Measurements from ENCODE around the gene VDAC2.

GRCh38 chr10:75234017-75234682, 23.6 kb downstream of the VDAC2 start:
- TF ChIP-seq CTCF (IDR thresholded peaks at IDR 0.05; ENCODE audit: poor library complexity) (no peak), EZH2phosphoT487 (IDR thresholded peaks at IDR 0.05; ENCODE audit: low read depth, severe bottlenecking, unreplicated experiment) (no peak)
